Natural killer cell (primary cell): ENCODE data around the gene CRIM1. TPM values are rescaled to one million over a fixed set of nuclear protein-coding genes. Genes with fewer than 3 reads are reported as not detected.

Experiments
- ATAC-seq, 3 donors: fragments of 150-1000 bp in 2 of 3; fragments of 200-7000 bp in 1 of 3; cut with Tn5 transposase; 1 replicate in 1 of 3; 2 replicates in 2 of 3; pipeline ENCODE4 v1.10.0; 2021; ENCODE audit warnings: mild to moderate bottlenecking in 2 of 3, moderate library complexity in 2 of 3
- DNase-seq, 2 donors: peaks; one replicate each; pipeline versions ENCODE4 v3.0.0 to v3.0.0-alpha.2; 2013 to 2021; ENCODE audit warnings: mixed read lengths in 1 of 2
- H3K27ac ChIP-seq: one replicate; pipeline ENCODE4 v1.5.1; 2013; ENCODE audit warnings: mild to moderate bottlenecking, low read length
- H3K27me3 ChIP-seq: one replicate; pipeline ENCODE4 v1.6.1; 2013; ENCODE audit warnings: low read length; ENCODE audit not compliant: control insufficient read depth, insufficient read depth
- H3K36me3 ChIP-seq: one replicate; pipeline ENCODE4 v1.6.1; 2013; ENCODE audit warnings: low read length; ENCODE audit not compliant: control insufficient read depth, insufficient read depth
- H3K4me1 ChIP-seq: one replicate; pipeline ENCODE4 v1.6.1; 2013; ENCODE audit warnings: low read length; ENCODE audit not compliant: control insufficient read depth, insufficient read depth
- H3K4me3 ChIP-seq: one replicate; pipeline ENCODE4 v1.5.1; 2013; ENCODE audit warnings: low read length
- H3K9me3 ChIP-seq: one replicate; pipeline ENCODE4 v1.6.1; 2013; ENCODE audit warnings: low read length; ENCODE audit not compliant: control insufficient read depth, insufficient read depth
- H3K27ac Mint-ChIP-seq, 2 donors: one replicate each; pipeline ENCODE4 v1.8.0; 2022; ENCODE audit warnings: mild to moderate bottlenecking in 2 of 2, mixed read lengths in 2 of 2, moderate library complexity in 1 of 2
- H3K27me3 Mint-ChIP-seq, 2 donors: one replicate each; pipeline ENCODE4 v1.8.0; 2022; ENCODE audit warnings: low read depth in 2 of 2, mixed read lengths in 2 of 2
- H3K36me3 Mint-ChIP-seq: one replicate; pipeline ENCODE4 v1.8.0; 2022; ENCODE audit warnings: mixed read lengths
- H3K4me1 Mint-ChIP-seq, 2 donors: one replicate each; pipeline ENCODE4 v1.8.0; 2022; ENCODE audit warnings: mixed read lengths in 2 of 2
- H3K4me3 Mint-ChIP-seq: one replicate; pipeline ENCODE4 v1.8.0; 2022; ENCODE audit warnings: mild to moderate bottlenecking, moderate library complexity, mixed read lengths
- H3K9me3 Mint-ChIP-seq, 2 donors: one replicate each; pipeline ENCODE4 v1.8.0; 2022; ENCODE audit warnings: mixed read lengths in 2 of 2
- WGBS: methylation state at CpG from one replicate; pipeline ENCODE4 v1.1.7; 2013; ENCODE audit warnings: missing lambda C conversion rate; ENCODE audit not compliant: insufficient coverage; 5-methylcytosine and 5-hydroxymethylcytosine counted together
- intact Hi-C: fragments of 100-400 bp; cut with micrococcal nuclease; formaldehyde crosslinking; loops from one replicate; pipeline ENCODE4 v1.14.2; 2022
- total RNA-seq, 4 donors: library from RNA; stranded (reverse); fragments of 120-200 nt in 1 of 4; gene quantifications; one replicate each; pipeline versions ENCODE4 v1.2.3 to v1.2.4, GENCODE V29; 2013 to 2022
- TF ChIP-seq, protein P1 (sequence below): fragments of 200-600 bp; IDR thresholded peaks from one replicate; pipeline ENCODE4 v1.8.0; 2022; ENCODE audit warnings: antibody characterized with exemption

The CRIM1 gene
- total RNA-seq, 3 donors from 2014 or later (not counting 1 experiment from before 2014, with no cell fraction given): 19.3 to 34.1 (median 32.9) TPM

- no peak overlapping the region for H3K27ac ChIP-seq
- 95% methylated on average over 2 of the region's 3 CpGs for WGBS
- no peak for DNase-seq
- H3K36me3 ChIP-seq: no peaks in the 10 kb centered on the region
- Mint-ChIP-seq H3K27me3 (no peaks in the 10 kb centered on the region), H3K4me1 (peaks cover 13 to 16% of the 10 kb centered on the region in 2 donors), H3K4me3 (no peak overlapping the region), H3K36me3 (no peaks in the 10 kb centered on the region), H3K27ac (no peak overlapping the region), H3K9me3 (no peaks in the 10 kb centered on the region)
- TF ChIP-seq, protein P1, sequence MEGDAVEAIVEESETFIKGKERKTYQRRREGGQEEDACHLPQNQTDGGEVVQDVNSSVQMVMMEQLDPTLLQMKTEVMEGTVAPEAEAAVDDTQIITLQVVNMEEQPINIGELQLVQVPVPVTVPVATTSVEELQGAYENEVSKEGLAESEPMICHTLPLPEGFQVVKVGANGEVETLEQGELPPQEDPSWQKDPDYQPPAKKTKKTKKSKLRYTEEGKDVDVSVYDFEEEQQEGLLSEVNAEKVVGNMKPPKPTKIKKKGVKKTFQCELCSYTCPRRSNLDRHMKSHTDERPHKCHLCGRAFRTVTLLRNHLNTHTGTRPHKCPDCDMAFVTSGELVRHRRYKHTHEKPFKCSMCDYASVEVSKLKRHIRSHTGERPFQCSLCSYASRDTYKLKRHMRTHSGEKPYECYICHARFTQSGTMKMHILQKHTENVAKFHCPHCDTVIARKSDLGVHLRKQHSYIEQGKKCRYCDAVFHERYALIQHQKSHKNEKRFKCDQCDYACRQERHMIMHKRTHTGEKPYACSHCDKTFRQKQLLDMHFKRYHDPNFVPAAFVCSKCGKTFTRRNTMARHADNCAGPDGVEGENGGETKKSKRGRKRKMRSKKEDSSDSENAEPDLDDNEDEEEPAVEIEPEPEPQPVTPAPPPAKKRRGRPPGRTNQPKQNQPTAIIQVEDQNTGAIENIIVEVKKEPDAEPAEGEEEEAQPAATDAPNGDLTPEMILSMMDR: no peak
- H3K4me3 ChIP-seq: no peak overlapping the region
- ATAC-seq: no peak
- no peaks in the 10 kb centered on the region for H3K27me3 ChIP-seq
- no peaks in the 10 kb centered on the region for H3K4me1 ChIP-seq
- intact Hi-C loops: no loop called here
- H3K9me3 ChIP-seq: no peaks in the 10 kb centered on the region
Observed at GRCh38 chr2:36425608-36426355, 70.2 kb downstream of the CRIM1 start.

DNA sequence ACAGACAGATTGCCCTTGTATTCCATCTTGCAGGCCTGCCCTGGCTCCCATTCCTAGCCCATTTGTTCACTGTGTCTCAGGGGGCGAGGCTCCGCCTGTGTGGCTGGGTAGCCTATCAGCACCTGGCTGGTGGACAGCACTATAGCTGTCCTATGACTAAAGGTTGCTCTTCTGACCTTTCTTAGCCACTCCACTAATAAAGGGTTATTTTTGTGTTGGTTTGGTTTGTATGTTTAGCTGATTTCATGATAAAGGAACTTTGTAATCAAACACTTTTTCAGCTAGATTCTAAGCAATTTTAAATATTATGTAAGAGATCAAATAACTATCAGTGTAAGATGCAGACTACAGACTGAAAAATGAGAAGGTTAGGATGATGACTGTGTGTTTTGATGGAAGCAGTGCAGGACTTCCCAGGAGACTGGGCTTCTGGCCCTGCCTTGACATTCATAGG lies 72.2 kb downstream of the CRIM1 start:
- H3K9me3 ChIP-seq: no peaks in the 10 kb centered on the region
- WGBS: 94% methylated on average over 2 of the region's 2 CpGs
- no peak for ATAC-seq
- no peak for DNase-seq
- no peak overlapping the region for H3K27ac ChIP-seq
- intact Hi-C loops: no loop called here
- H3K27me3 ChIP-seq: no peaks in the 10 kb centered on the region
- no peaks in the 10 kb centered on the region for H3K27me3 Mint-ChIP-seq
- TF ChIP-seq, protein P1: no peak
- no peaks in the 10 kb centered on the region for H3K9me3 Mint-ChIP-seq
- no peaks in the 10 kb centered on the region for H3K4me1 ChIP-seq
- no peaks in the 10 kb centered on the region for H3K36me3 ChIP-seq
- no peak overlapping the region for H3K4me3 Mint-ChIP-seq
- H3K4me1 Mint-ChIP-seq: peaks cover 13 to 16% of the 10 kb centered on the region in 2 donors
- H3K36me3 Mint-ChIP-seq: no peaks in the 10 kb centered on the region
- no peak overlapping the region for H3K4me3 ChIP-seq
- no peak overlapping the region for H3K27ac Mint-ChIP-seq

- H3K4me3 ChIP-seq: no peak overlapping the region
- no peaks in the 10 kb centered on the region for H3K36me3 ChIP-seq
- DNase-seq: no peak
- Mint-ChIP-seq H3K27ac (no peak overlapping the region), H3K27me3 (no peaks in the 10 kb centered on the region), H3K36me3 (no peaks in the 10 kb centered on the region), H3K9me3 (no peaks in the 10 kb centered on the region), H3K4me3 (no peak overlapping the region), H3K4me1 (peaks cover 13 to 16% of the 10 kb centered on the region in 2 donors)
- intact Hi-C loops: no loop called here
- no peak for ATAC-seq
- TF ChIP-seq, protein P1: no peak
- no peak overlapping the region for H3K27ac ChIP-seq
- no peaks in the 10 kb centered on the region for H3K4me1 ChIP-seq
- 88% methylated on average over 4 of the region's 4 CpGs for WGBS
- H3K9me3 ChIP-seq: no peaks in the 10 kb centered on the region
- no peaks in the 10 kb centered on the region for H3K27me3 ChIP-seq
Observed at GRCh38 chr2:36430549-36430948, 75.0 kb downstream of the CRIM1 start.

- WGBS: 90% methylated on average over 3 of the region's 3 CpGs
- no peak overlapping the region for H3K27ac ChIP-seq
- no peak for ATAC-seq
- Mint-ChIP-seq H3K27me3 (no peaks in the 10 kb centered on the region), H3K27ac (no peak overlapping the region), H3K4me1 (peaks cover 13 to 16% of the 10 kb centered on the region in 2 donors), H3K9me3 (no peaks in the 10 kb centered on the region), H3K36me3 (no peaks in the 10 kb centered on the region), H3K4me3 (no peak overlapping the region)
- no peak overlapping the region for H3K4me3 ChIP-seq
- DNase-seq: no peak
- intact Hi-C loops: no loop called here
- TF ChIP-seq, protein P1: no peak
- no peaks in the 10 kb centered on the region for H3K36me3 ChIP-seq
- H3K9me3 ChIP-seq: no peaks in the 10 kb centered on the region
- no peaks in the 10 kb centered on the region for H3K27me3 ChIP-seq
- H3K4me1 ChIP-seq: no peaks in the 10 kb centered on the region
Observed at GRCh38 chr2:36432479-36432878, 76.9 kb downstream of the CRIM1 start.
